AG04450 (cell line): Measurements from ENCODE around the gene MTIF2. TPM values are rescaled to one million over a fixed set of nuclear protein-coding genes. Genes with fewer than 3 reads are reported as not detected.
"Not testable (repeated sequence)": the region's sequence is repeated elsewhere in the genome, so short reads cannot be mapped to it uniquely, and the experiment has no call there.

Experiments
- CTCF ChIA-PET: fragments of 300-600, 350-600 bp; formaldehyde crosslinking; extraction: SDS; loops from one replicate; lab custom pipeline; 2022; ENCODE audit warnings: antibody characterized with exemption, inconsistent platforms; lab: Charles Lee
- POLR2A ChIA-PET: fragments of 350-600 bp; formaldehyde crosslinking; extraction: SDS; loops from one replicate; lab custom pipeline; 2021; ENCODE audit warnings: antibody characterized with exemption, inconsistent platforms; lab: Yijun Ruan, JAX
- DNase-seq: peaks from one replicate; pipeline ENCODE4 v3.0.0-alpha.2; 2011; ENCODE audit warnings: low read depth, low spot score
- H3K27ac ChIP-seq: one replicate; pipeline ENCODE4 v1.5.1; 2012; ENCODE audit warnings: low read depth, low read length, control low read depth
- H3K27me3 ChIP-seq: one replicate; pipeline ENCODE4 v1.6.0; 2012; ENCODE audit warnings: low read length; ENCODE audit not compliant: control insufficient read depth, insufficient read depth
- H3K4me3 ChIP-seq: 2 replicates; pipeline ENCODE4 v1.5.1; 2011; ENCODE audit warnings: mild to moderate bottlenecking, low read depth, low read length, control low read depth
- H3K9me3 ChIP-seq: 2 replicates; pipeline ENCODE4 v1.5.1; 2012; ENCODE audit warnings: low read length; ENCODE audit not compliant: control insufficient read depth, insufficient read depth
- CTCF ChIP-seq: IDR thresholded peaks from 2 replicates; pipeline ENCODE4 v1.5.1; 2011; ENCODE audit warnings: low read depth, low read length, control low read depth, inconsistent platforms
- polyA plus RNA-seq: library from polyadenylated mRNA; depleted of rRNA; stranded (reverse); fragments of >200 nt; gene quantifications from 2 replicates; pipeline ENCODE4 v1.2.3, GENCODE V29; 2011

The MTIF2 gene
- polyA plus RNA-seq, 1 experiment = 28.7 TPM

- H3K27ac ChIP-seq = no peak overlapping the region
- no peaks in the 10 kb centered on the region for H3K27me3 ChIP-seq
- ChIA-PET CTCF (no interaction called here), POLR2A (no interaction called here)
- TF ChIP-seq CTCF = no peak
- H3K9me3 ChIP-seq = no peaks in the 10 kb centered on the region
- no peak for DNase-seq
- no peak overlapping the region for H3K4me3 ChIP-seq
Observed at GRCh38 chr2:55252832-55253231, 16.2 kb downstream of the MTIF2 start.

DNA sequence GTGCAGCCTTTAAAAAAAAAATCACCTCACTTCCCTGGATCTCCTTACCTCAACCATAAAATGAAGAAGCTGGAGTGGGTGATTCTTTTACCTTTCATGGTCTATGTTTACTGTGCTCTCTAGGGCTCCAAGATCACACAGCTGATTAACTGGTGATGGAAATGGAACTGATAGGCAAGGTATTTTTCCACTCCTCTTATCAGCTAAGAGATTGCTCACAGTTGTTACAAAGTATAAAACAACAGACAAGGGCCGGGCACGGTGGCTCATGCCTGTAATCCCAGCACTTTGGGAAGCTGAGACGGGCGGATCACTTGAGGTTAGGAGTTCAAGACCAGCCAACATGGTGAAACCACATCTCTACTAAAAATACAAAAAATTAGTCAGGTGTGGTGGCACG is 22.0 kb downstream of the MTIF2 start:
- TF ChIP-seq CTCF = no peak
- ChIA-PET POLR2A (no interaction called here), CTCF (no interaction called here)
- DNase-seq = no peak
- no peak overlapping the region for H3K4me3 ChIP-seq
- H3K9me3 ChIP-seq = no peaks in the 10 kb centered on the region
- H3K27me3 ChIP-seq = no peaks in the 10 kb centered on the region
- H3K27ac ChIP-seq = no peak overlapping the region

GRCh38 chr2:55245411-55245810 is 23.6 kb downstream of the MTIF2 start:
- no peaks in the 10 kb centered on the region for H3K9me3 ChIP-seq
- POLR2A ChIA-PET = no interaction called here
- H3K27ac ChIP-seq = no peak overlapping the region
- CTCF ChIA-PET = interaction anchor here (0.8 kb wide), 1 partner anchor 186 kb away, joined by 3 read pairs; no protein-coding TSS in a partner anchor
- no peak overlapping the region for H3K4me3 ChIP-seq
- H3K27me3 ChIP-seq = no peaks in the 10 kb centered on the region
- DNase-seq = no peak
- TF ChIP-seq CTCF = no peak

GRCh38 chr2:55242617-55243016 is 26.4 kb downstream of the MTIF2 start:
- POLR2A ChIA-PET = no interaction called here
- no peak for TF ChIP-seq CTCF
- no peak for DNase-seq
- no peaks in the 10 kb centered on the region for H3K27me3 ChIP-seq
- CTCF ChIA-PET = no interaction called here
- H3K4me3 ChIP-seq = no peak overlapping the region
- no peaks in the 10 kb centered on the region for H3K9me3 ChIP-seq
- no peak overlapping the region for H3K27ac ChIP-seq

GRCh38 chr2:55241582-55241981 is 27.4 kb downstream of the MTIF2 start:
- POLR2A ChIA-PET, H3K4me3 ChIP-seq, H3K27ac ChIP-seq, CTCF ChIA-PET, DNase-seq, H3K9me3 ChIP-seq, H3K27me3 ChIP-seq: not testable (repeated sequence)
